ENCODE data around the gene UXS1.

GRCh38 chr2:106108351-106108750 lies 85.8 kb downstream of the UXS1 start:
- TF ChIP-seq CTCF (IDR thresholded peaks at IDR 0.05) = peak in 3 of 6 experiments; percentile 27 to 35 (median 31)
- TF ChIP-seq POLR2A (IDR thresholded peaks at IDR 0.05) = no peak
